GM12865 (cell line): Measurements from ENCODE around the gene MIS18A.

ENCODE experiments used
- DNase-seq: peaks from one replicate; pipeline ENCODE4 v3.0.0; 2010; ENCODE audit warnings: low read depth
- H3K4me3 ChIP-seq: 2 replicates; pipeline ENCODE4 v1.5.1; 2011; ENCODE audit warnings: mild to moderate bottlenecking, low read depth, low read length, control low read depth
- TF ChIP-seq, protein P1 (sequence below): IDR thresholded peaks from 2 replicates; pipeline ENCODE4 v1.5.1; 2011; ENCODE audit warnings: low read length, control low read depth, low read depth, inconsistent platforms; ENCODE audit not compliant: insufficient read depth; ENCODE audit errors: missing control alignments

MIS18A gene

DNA sequence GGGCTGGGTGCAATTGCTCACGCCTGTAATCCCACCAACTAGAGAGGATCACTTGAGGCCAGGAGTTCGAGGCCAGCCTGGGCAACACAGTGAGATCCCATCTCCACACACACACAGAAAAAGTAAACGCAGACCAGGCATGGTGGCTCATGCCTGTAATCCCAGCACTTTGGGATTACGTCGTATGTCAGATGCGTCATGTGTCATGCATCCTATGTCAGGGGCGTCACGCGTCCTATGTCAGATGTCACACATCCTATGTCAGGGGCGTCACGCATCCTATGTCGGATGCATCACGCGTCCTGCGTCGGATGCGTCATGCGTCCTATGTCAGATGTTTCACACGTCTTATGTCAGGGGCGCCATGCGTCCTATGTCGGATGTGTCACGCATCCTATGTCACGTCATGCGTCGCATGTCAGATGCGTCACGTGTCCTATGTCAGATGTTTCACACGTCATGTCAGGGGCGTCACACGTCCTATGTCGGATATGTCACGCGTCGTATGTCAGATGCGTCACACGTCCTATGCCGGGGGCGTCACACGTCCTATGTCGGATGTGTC is 21.4 kb upstream of the MIS18A start:
- no peak for DNase-seq
- TF ChIP-seq, protein P1, sequence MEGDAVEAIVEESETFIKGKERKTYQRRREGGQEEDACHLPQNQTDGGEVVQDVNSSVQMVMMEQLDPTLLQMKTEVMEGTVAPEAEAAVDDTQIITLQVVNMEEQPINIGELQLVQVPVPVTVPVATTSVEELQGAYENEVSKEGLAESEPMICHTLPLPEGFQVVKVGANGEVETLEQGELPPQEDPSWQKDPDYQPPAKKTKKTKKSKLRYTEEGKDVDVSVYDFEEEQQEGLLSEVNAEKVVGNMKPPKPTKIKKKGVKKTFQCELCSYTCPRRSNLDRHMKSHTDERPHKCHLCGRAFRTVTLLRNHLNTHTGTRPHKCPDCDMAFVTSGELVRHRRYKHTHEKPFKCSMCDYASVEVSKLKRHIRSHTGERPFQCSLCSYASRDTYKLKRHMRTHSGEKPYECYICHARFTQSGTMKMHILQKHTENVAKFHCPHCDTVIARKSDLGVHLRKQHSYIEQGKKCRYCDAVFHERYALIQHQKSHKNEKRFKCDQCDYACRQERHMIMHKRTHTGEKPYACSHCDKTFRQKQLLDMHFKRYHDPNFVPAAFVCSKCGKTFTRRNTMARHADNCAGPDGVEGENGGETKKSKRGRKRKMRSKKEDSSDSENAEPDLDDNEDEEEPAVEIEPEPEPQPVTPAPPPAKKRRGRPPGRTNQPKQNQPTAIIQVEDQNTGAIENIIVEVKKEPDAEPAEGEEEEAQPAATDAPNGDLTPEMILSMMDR: no peak
- no peak overlapping the region for H3K4me3 ChIP-seq

DNA sequence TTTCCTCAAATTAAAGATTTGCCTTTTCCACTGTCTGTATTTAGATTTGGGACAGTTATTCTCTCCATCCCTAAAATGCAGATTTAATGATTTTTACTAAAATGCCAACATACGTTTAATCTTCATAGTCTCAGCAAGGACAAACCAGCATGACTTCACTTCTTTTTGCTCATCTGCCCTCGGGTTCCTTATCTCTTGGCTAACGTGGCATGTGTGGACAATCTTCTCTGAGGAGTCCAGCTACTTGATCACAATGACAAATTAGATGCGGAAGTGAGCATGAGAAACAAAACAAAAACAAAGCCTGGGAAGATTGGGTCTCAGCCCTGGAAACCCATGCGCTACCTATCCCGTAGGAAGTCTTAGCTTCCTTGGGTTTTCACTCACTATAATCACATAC is 20.8 kb upstream of the MIS18A start:
- DNase-seq: no peak
- TF ChIP-seq, protein P1: no peak
- H3K4me3 ChIP-seq: no peak overlapping the region

DNA sequence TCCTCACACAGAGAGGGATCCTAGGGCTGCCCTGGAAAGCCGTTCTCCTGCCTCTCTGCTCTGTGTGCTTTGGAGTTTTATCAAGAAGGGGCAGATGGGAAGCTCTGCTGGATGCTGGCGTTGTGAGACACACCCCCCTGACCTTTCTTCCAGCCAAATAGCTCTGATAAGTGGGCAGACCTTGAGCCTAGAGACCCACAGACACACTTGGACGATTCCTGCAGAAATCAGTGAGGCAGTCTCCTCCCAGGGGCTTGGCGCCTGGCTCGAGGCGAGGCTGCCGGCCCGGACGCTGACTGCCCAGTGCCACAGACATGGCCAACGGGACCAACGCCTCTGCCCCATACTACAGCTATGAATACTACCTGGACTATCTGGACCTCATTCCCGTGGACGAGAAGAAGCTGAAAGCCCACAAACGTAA is 19.8 kb upstream of the MIS18A start, which contains the start of gene MRAP:
TSS of gene MRAP (plus strand) at position 198 of the 424 bp plus-strand sequence. CDS start at position 315, 117 bp downstream.
- no peak for DNase-seq
- TF ChIP-seq, protein P1: no peak
- H3K4me3 ChIP-seq: no peak within 1 kb of the TSS

DNA sequence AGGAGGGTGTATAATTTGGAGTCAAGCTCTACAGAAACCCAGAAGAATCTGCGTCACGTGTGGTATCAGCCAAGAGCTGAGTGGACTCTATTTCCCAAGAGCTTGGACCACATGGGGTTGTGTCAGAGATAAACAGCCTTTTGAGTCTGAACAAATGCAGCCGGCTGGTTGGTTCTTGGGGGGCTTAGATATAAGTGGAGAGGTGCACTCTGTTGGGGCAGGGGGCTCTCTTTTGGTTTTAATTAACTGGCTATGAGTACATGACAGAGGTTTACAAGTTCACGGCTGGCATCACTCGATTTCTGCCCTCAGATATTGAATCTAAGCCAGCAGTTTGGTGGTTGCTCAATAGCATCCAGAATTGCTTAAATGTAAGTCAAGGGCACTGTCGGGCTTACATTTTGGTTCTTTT is 19.3 kb upstream of the MIS18A start:
- TF ChIP-seq, protein P1: no peak
- no peak for DNase-seq
- H3K4me3 ChIP-seq: no peak overlapping the region

DNA sequence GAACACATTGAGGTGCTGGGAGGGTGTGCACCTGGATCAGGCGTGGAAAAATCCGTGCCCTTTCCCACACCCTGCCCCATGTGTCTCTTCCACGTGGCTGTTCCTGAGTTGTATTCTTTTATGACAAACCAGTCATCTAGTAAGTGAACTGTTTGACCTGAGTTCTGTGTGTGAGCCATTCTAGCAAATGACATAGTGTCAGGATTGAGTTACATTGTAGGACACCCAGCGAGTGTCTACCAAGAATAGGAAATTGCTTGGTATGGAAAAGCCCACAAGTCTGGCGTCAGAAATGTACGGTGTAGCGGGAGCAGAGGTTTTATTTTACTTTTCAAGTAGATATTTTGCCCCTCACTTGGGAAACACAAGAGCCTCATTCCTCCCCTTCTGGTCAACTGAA is 18.6 kb upstream of the MIS18A start:
- DNase-seq: no peak

DNA sequence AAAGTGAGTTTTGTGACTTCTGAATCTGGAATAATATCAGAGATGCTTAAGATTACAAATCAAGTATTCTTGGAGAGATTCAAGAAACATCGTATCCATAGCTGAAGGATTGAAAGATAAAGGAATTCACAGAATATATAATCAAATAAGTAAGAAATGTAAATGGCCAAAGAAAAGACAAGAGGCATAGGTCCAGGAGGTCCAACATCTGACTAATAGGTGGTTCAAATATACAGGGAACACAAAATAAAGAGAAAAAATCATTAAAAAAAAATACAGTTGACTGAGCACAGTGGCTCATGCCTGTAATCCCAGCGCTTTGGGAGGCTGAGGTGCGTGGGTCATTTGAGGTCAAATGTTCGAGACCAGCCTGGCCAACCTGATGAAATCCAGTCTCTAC is 6.6 kb upstream of the MIS18A start:
- no peak overlapping the region for H3K4me3 ChIP-seq
- TF ChIP-seq, protein P1: no peak
- no peak for DNase-seq

More for the DNA sequence above, 18.6 kb upstream of the MIS18A start:
- no peak overlapping the region for H3K4me3 ChIP-seq
- TF ChIP-seq, protein P1: no peak

DNA sequence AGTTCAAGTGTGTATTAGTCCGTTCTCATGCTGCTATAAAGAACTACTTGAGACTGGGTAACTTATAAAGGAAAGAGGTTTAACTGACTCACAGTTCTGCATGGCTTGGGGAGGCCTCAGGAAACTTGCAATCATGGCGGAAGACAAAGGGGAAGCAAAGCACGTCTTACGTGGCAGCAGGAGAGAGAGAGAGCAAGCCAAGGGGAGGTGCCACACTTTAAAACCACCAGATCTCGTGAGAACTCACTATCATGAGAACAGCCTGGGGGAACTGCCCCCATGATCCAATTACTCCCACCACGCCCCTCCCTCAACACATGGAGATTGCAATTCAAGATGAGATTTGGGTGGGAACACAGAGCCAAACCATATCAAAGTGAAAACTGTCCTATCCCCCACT is 4.1 kb upstream of the MIS18A start:
- TF ChIP-seq, protein P1: no peak
- no peak overlapping the region for H3K4me3 ChIP-seq
- no peak for DNase-seq
